ENCODE data around the gene EIF4G2. TPM values are rescaled to one million over a fixed set of nuclear protein-coding genes. Genes with fewer than 3 reads are reported as not detected.

EIF4G2 gene
- total RNA-seq, 4 donors from 2014 or later: 587 to 866 (median 665) TPM

DNA sequence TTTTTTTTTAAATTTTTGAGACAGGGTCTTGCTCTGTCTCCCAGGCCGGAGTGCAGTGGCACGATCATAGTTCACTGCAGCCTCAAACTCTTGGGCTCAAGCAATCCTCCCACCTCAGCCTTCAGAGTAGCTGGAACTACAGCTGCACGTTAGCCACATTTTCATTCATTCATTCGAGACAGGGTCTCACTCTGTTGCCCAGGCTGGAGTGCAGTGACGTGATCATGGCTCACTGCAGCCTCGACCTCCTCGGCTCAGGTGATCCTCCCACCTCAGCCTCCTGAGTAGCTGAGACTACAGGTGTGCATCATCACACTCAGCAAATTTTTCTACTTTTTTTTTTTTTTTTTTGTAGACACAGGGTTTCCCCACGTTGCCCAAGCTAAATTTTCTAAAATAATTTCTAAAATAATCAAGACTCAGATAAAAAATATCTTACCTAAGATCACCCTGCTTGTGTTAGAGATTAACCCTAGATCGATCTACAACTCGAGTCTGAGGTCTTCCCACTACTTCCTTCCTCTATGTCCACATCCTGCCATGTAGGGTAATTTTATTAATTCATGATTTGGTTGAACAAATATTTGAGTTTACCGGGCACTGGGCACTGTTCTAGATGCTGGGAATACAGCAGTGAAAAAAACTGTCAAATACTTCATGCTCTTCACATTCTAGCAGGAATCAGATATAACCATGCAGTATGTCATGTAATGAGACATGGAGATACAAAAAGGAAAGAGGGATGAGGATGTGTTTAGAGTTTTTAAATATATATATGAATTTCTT, 15.1 kb downstream of the EIF4G2 start:
- Histone ChIP-seq H3K4me3 (no peak overlapping the region), H3K27ac (no peak overlapping the region), H3K27me3 (no peaks in the 10 kb centered on the region), H3K4me1 (peaks cover 0 to 18% (median 3%) of the 10 kb centered on the region in 3 donors), H3K36me3 (peaks cover 1 to 32% of the 10 kb centered on the region in 2 donors), H3K9me3 (no peaks in the 10 kb centered on the region)
- TF ChIP-seq POLR2AphosphoS5 (IDR thresholded peaks at IDR 0.05): no peak
- TF ChIP-seq POLR2A (IDR thresholded peaks at IDR 0.05): no peak
- TF ChIP-seq, protein P1, sequence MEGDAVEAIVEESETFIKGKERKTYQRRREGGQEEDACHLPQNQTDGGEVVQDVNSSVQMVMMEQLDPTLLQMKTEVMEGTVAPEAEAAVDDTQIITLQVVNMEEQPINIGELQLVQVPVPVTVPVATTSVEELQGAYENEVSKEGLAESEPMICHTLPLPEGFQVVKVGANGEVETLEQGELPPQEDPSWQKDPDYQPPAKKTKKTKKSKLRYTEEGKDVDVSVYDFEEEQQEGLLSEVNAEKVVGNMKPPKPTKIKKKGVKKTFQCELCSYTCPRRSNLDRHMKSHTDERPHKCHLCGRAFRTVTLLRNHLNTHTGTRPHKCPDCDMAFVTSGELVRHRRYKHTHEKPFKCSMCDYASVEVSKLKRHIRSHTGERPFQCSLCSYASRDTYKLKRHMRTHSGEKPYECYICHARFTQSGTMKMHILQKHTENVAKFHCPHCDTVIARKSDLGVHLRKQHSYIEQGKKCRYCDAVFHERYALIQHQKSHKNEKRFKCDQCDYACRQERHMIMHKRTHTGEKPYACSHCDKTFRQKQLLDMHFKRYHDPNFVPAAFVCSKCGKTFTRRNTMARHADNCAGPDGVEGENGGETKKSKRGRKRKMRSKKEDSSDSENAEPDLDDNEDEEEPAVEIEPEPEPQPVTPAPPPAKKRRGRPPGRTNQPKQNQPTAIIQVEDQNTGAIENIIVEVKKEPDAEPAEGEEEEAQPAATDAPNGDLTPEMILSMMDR (IDR thresholded peaks at IDR 0.05): no peak
- TF ChIP-seq EP300 (IDR thresholded peaks at IDR 0.05): no peak
- WGBS, 2 donors (ENCODE audit: low coverage in 1 of 2): 62 to 77% methylated on average over 9 to 11 of the region's 11 CpGs
- no peak for ATAC-seq

DNA sequence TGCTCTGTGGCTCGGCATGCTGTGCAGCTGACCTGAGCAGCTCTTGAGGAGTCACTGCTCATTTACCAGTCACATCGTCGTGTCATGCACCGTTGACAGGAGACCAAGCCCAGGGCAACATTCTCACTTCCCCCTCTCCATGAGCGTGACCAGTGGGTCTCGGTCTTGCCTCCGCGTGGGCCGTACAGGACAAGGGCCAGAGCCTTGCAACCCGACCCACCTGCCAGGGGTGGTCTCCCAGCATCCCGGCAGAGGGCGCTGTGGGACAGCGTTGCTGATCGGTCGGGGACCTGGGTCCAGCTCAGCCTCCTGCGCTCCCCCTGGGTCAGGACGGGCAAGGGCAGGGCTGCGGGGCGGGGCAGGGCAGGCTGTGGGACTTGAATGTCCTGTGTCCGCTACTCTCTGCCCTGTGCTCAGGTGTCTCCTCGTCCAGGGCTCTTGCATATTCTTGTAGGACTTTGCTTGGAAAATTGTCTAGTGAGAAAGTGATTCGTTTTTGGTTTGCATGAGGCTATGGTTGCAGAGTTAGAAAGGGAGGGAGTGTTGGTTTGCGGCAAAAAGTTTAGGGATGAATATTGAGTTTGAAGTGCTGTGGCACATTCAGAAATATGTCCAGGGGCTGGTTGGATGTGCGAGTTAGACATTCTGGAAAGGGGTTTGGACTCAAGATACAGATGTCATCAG, 16.2 kb downstream of the EIF4G2 start:
- no peaks in the 10 kb centered on the region for H3K9me3 ChIP-seq
- TF ChIP-seq, protein P1 (IDR thresholded peaks at IDR 0.05): peak; percentile 79 to 97 (median 92)
- no peak for TF ChIP-seq EP300 (IDR thresholded peaks at IDR 0.05)
- H3K4me1 ChIP-seq: peaks cover 0 to 9% (median 3%) of the 10 kb centered on the region in 3 donors
- WGBS, 2 donors (ENCODE audit: low coverage in 1 of 2): 13 to 22% methylated on average over 4 of the region's 24 CpGs
- H3K27ac ChIP-seq: no peak overlapping the region
- ATAC-seq: peak; percentile 92
- H3K36me3 ChIP-seq: peaks cover 0 to 20% of the 10 kb centered on the region in 2 donors
- H3K4me3 ChIP-seq: peak overlapping the region in 1 of 2 donors; percentile 16
- no peaks in the 10 kb centered on the region for H3K27me3 ChIP-seq

DNA sequence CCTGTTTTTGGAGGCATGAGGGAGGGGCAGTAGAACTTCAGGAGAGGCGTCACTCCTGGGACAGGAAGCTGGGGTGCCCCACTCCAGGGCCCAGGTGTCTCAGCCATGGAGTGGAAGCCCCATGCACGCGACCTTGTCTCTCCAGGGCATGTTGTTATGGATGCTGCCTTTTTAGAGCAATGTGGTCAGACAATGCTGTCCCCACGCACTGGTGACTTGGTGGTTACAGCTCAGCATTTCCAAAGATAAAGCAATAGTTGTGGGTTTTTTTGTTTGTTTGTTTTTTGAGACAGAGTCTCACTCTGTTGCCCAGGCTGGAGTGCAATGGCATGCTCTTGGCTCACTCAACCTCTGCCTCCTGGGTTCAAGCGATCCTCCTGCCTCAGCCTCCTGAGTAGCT, 22.3 kb downstream of the EIF4G2 start:
- H3K9me3 ChIP-seq: no peaks in the 10 kb centered on the region
- H3K4me3 ChIP-seq: no peak overlapping the region
- ATAC-seq: no peak
- no peaks in the 10 kb centered on the region for H3K27me3 ChIP-seq
- TF ChIP-seq EP300 (IDR thresholded peaks at IDR 0.05): no peak
- no peak for TF ChIP-seq POLR2AphosphoS5 (IDR thresholded peaks at IDR 0.05)
- TF ChIP-seq, protein P1 (IDR thresholded peaks at IDR 0.05): no peak
- no peak for TF ChIP-seq POLR2A (IDR thresholded peaks at IDR 0.05)
- no peaks in the 10 kb centered on the region for H3K36me3 ChIP-seq
- WGBS, 2 donors (ENCODE audit: low coverage in 1 of 2): 80% methylated on average over 1 of the region's 5 CpGs; no CpG with 5 or more reads in 1 of the 2 donors
- no peaks in the 10 kb centered on the region for H3K4me1 ChIP-seq
- H3K27ac ChIP-seq: no peak overlapping the region

DNA sequence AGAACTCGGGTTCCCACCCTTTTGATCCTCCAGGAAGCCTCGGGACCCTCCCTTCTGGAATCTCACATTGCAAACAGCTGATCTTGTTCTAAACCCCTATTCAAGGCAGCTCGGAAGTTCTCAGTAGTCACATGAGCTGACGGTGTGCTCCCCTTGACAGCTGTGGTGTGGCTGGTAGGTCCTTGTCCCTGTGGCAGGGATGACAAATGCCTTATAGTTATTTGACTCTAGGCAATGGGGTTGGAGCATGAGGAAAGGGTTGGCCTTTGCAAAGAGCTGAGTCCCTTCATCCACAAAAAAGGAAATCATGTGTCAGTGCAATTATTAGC, 23.6 kb downstream of the EIF4G2 start:
- TF ChIP-seq EP300 (IDR thresholded peaks at IDR 0.05) (no peak), POLR2A (IDR thresholded peaks at IDR 0.05) (no peak), POLR2AphosphoS5 (IDR thresholded peaks at IDR 0.05) (no peak)
- TF ChIP-seq, protein P1 (IDR thresholded peaks at IDR 0.05): no peak
- H3K36me3 ChIP-seq: peaks cover 0 to 6% of the 10 kb centered on the region in 2 donors
- no peaks in the 10 kb centered on the region for H3K4me1 ChIP-seq
- H3K27me3 ChIP-seq: no peaks in the 10 kb centered on the region
- 69% methylated on average over 4 of the region's 4 CpGs; no CpG with 5 or more reads in 1 of the 2 donors for WGBS, 2 donors (ENCODE audit: low coverage in 1 of 2)
- H3K9me3 ChIP-seq: no peaks in the 10 kb centered on the region
- no peak overlapping the region for H3K4me3 ChIP-seq
- H3K27ac ChIP-seq: no peak overlapping the region
- ATAC-seq: no peak
